Mucosa of descending colon (tissue), 3 donors: ENCODE data around the gene ELMO1. TPM values are rescaled to one million over a fixed set of nuclear protein-coding genes. Genes with fewer than 3 reads are reported as not detected.

Experiments
- ATAC-seq: fragments of 200-7000 bp; cut with Tn5 transposase; one replicate; pipeline ENCODE4 v1.9.1; 2020; ENCODE audit warnings: mild to moderate bottlenecking, moderate library complexity
- DNase-seq, 3 donors: peaks; one replicate each; pipeline ENCODE4 v3.0.0-alpha.2; 2020
- H3K36me3 ChIP-seq: fragments of 200-600 bp; one replicate; pipeline ENCODE4 v1.8.0; 2021; ENCODE audit warnings: low read depth, mild to moderate bottlenecking
- H3K4me1 ChIP-seq: fragments of 200-600 bp; one replicate; pipeline ENCODE4 v1.8.0; 2021; ENCODE audit warnings: low read depth, mild to moderate bottlenecking
- H3K4me3 ChIP-seq: fragments of 200-600 bp; one replicate; pipeline ENCODE4 v1.8.0; 2021; ENCODE audit warnings: mild to moderate bottlenecking
- H3K9me3 ChIP-seq: fragments of 200-600 bp; one replicate; pipeline ENCODE4 v1.8.0; 2021; ENCODE audit warnings: mild to moderate bottlenecking
- intact Hi-C, 2 donors: fragments of 100-400 bp; cut with DNase I in 1 of 2; cut with micrococcal nuclease in 1 of 2; formaldehyde crosslinking; loops; one replicate each; pipeline versions ENCODE4 v1.11.0 to v1.11.1; 2022; cut with DNase I, micrococcal nuclease
- total RNA-seq, 3 donors: library from RNA; stranded (reverse); fragmentation: NEBNext Ultra II Directional in 2 of 3; extraction: Animal tissue kit (Norgen Biotek cat#: 25700) in 2 of 3; gene quantifications; one replicate each; pipeline versions ENCODE4 v1.2.1 to v1.2.4, GENCODE V29; 2021 to 2023
- TF ChIP-seq, protein P1 (sequence below): fragments of 200-600 bp; IDR thresholded peaks from one replicate; pipeline ENCODE4 v1.8.0; 2022; ENCODE audit warnings: antibody characterized with exemption, mild to moderate bottlenecking
- donor health status: DM: no; HTN: no; CAD: no; lungs with moderate emphysema.
- donor health status: DM: no; HTN: no; CAD: no.
- donor health status: DM: no; HTN: yes; CAD: no.

Gene ELMO1
- total RNA-seq, 3 donors from 2014 or later = 9.7 to 27.2 (median 18.2) TPM

DNA sequence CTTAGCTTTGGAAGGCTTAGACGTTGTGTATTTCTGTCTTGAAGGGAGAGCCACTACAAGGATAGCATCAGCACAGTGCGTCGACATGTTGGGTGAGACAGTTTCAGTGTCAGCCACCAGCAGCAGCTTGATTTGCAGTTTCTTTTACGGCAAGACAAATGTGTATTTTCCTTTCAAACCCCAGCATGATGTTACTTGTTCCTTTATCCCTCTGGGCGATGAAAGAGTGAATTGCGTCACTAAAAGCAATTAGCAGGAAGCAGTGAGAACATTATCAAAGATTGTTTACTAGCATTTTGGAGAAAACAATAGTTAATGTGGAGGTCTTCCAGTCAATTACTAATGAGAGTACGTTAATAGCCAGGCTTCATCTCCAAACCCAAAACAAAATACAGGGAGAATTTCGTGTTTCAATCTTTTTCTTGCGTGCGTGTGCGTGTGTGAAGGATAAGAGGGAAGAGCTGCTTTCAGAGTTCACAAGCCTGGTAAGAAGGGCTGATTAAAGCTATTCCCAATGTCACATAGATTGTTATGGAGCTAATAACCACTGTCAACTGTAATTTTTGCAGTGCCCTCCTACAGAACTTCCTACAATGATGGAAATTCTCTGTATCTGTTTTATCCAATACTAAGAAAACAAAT, 567.3 kb downstream of the ELMO1 start:
- intact Hi-C loops = no loop called here
- ATAC-seq (no peak), DNase-seq (no peak)
- Histone ChIP-seq H3K9me3 (no peaks in the 10 kb centered on the region), H3K4me1 (no peaks in the 10 kb centered on the region), H3K36me3 (no peaks in the 10 kb centered on the region), H3K4me3 (no peak overlapping the region)
- TF ChIP-seq, protein P1, sequence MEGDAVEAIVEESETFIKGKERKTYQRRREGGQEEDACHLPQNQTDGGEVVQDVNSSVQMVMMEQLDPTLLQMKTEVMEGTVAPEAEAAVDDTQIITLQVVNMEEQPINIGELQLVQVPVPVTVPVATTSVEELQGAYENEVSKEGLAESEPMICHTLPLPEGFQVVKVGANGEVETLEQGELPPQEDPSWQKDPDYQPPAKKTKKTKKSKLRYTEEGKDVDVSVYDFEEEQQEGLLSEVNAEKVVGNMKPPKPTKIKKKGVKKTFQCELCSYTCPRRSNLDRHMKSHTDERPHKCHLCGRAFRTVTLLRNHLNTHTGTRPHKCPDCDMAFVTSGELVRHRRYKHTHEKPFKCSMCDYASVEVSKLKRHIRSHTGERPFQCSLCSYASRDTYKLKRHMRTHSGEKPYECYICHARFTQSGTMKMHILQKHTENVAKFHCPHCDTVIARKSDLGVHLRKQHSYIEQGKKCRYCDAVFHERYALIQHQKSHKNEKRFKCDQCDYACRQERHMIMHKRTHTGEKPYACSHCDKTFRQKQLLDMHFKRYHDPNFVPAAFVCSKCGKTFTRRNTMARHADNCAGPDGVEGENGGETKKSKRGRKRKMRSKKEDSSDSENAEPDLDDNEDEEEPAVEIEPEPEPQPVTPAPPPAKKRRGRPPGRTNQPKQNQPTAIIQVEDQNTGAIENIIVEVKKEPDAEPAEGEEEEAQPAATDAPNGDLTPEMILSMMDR = no peak

DNA sequence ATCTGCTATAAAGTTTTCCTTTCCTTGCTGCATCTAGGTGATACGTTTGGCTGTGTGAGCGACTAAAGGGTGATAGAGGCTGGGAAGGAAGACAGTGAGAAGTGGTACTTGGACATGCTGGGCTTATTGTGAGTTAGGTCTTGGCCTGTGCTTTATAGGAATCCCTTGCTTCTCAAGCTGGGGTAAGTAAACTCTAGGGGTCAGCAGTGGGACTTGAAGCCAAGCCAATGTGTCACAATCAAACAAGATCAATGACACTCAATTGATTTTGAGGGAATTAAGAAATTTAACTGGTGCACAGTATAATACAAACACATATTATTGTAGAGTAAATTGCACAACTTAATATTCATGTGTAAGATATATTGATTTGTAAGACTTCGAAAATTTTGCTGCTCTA, 568.6 kb downstream of the ELMO1 start:
- Histone ChIP-seq H3K4me3 (no peak overlapping the region), H3K9me3 (no peaks in the 10 kb centered on the region), H3K36me3 (no peaks in the 10 kb centered on the region), H3K4me1 (no peaks in the 10 kb centered on the region)
- TF ChIP-seq, protein P1 = no peak
- ATAC-seq = no peak
- no peak for DNase-seq
- intact Hi-C loops = no loop called here

DNA sequence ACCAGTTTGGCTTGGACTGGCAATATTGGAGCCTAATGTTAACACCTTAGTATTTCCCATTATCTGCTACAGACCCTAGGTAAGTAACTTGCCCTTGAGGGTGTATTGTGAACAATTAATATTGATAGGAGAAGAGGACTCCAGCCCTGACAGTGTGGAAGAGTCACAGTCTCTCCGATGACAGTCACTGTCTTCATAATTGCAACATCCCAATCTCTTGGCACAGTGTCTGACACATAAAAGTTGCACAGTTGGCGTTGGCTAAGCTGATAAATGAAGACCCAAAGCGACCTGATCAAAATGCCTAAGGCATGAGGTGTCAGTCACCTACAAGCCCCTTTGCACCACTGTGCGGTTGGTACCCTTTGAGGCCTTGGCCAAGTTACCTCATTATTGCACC, 569.6 kb downstream of the ELMO1 start:
- Histone ChIP-seq H3K36me3 (no peaks in the 10 kb centered on the region), H3K4me1 (no peaks in the 10 kb centered on the region), H3K4me3 (no peak overlapping the region), H3K9me3 (no peaks in the 10 kb centered on the region)
- no peak for DNase-seq
- intact Hi-C loops = no loop called here
- TF ChIP-seq, protein P1 = no peak
- no peak for ATAC-seq

DNA sequence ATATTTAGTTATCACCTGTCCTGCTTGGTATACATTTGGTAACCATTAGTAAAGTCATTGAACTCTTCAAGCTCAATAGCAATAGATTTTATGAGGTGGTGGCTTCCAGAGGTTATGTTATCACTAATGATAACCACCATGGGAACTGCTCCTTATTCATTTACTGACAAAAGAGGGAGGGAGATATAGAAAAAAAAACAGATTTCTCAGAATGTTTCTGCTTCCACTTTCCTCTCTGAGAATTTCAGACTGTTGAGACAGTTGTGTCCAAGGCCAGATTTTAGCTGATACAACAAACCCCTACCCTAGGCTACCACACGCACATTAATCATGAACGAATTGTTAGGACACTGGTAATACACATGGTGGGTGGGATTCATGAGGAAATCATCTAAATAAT, 570.4 kb downstream of the ELMO1 start:
- TF ChIP-seq, protein P1 = no peak
- intact Hi-C loops = no loop called here
- DNase-seq (no peak), ATAC-seq (no peak)
- H3K4me3 ChIP-seq = no peak overlapping the region
- no peaks in the 10 kb centered on the region for H3K9me3 ChIP-seq
- no peaks in the 10 kb centered on the region for H3K36me3 ChIP-seq
- H3K4me1 ChIP-seq = no peaks in the 10 kb centered on the region

DNA sequence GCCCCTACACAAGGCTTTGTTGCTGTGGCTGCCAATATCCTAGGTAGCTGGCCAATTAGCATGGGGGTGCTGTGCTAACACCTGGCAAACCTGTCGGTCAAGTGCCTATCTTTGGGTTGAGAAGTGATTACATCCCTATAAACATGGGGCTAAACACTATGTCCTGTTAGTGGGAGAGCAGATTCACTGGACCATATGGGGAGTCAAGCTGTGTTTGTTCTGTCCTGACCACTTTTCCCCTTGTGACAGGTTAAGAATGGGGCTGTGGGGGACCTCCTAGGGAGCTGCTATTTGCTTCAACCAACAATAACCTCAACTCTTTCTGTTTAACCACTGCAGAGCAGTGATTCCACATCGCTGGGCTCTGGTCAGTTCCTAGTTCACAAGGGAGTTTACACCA, 572.9 kb downstream of the ELMO1 start:
- no peak for DNase-seq
- Histone ChIP-seq H3K9me3 (no peaks in the 10 kb centered on the region), H3K4me1 (no peaks in the 10 kb centered on the region), H3K36me3 (no peaks in the 10 kb centered on the region), H3K4me3 (no peak overlapping the region)
- TF ChIP-seq, protein P1 = no peak
- intact Hi-C loops = no loop called here
- no peak for ATAC-seq

DNA sequence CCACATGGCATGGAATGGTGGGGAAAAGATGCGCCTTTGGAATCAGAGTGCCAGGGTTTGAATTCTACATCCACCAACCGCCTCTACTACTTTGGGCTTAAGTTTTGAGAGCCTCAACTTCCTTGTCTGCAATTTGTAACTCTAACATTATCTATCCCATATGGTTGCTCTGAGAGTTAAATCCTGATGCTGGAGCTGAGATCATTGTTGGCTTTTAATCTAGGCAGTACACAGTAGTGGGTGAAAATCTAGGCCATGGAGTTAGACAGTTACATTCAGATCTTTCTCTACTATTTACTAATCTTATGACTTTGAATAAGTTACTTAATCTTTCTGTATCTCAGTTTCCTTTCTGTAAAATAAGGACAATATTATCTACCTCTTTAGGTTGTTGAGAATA, 574.6 kb downstream of the ELMO1 start:
- Histone ChIP-seq H3K4me1 (no peaks in the 10 kb centered on the region), H3K4me3 (no peak overlapping the region), H3K9me3 (no peaks in the 10 kb centered on the region), H3K36me3 (no peaks in the 10 kb centered on the region)
- TF ChIP-seq, protein P1 = no peak
- intact Hi-C loops = no loop called here
- DNase-seq = no peak
- ATAC-seq = no peak
